DOHH2 (cell line): Measurements from ENCODE around the gene MPHOSPH9.
"Not testable (repeated sequence)": the region's sequence is repeated elsewhere in the genome, so short reads cannot be mapped to it uniquely, and the experiment has no call there.

Experiments
- H3F3A ChIP-seq: fragments of 200-600 bp; sonication (generic), shearing (Covaris generic); 2 replicates; pipeline ENCODE4 v1.6.0; 2016; ENCODE audit warnings: antibody characterized with exemption, mild to moderate bottlenecking; ENCODE audit not compliant: control insufficient read depth, insufficient read depth
- H3K27ac ChIP-seq: fragments of 200-600 bp; sonication (generic); 2 replicates; pipeline ENCODE4 v1.5.1; 2014; ENCODE audit warnings: low read depth, mild to moderate bottlenecking, low read length, moderate library complexity
- H3K27me3 ChIP-seq: fragments of 200-600 bp; sonication (generic); 2 replicates; pipeline ENCODE4 v1.6.1; 2014; ENCODE audit warnings: mild to moderate bottlenecking, low read length, mixed read lengths; ENCODE audit not compliant: control insufficient read depth
- H3K36me3 ChIP-seq: fragments of 200-600 bp; sonication (generic); 2 replicates; pipeline ENCODE4 v1.6.1; 2014; ENCODE audit warnings: mild to moderate bottlenecking, low read length, moderate library complexity, mixed read lengths; ENCODE audit not compliant: control insufficient read depth
- H3K4me1 ChIP-seq: fragments of 200-600 bp; sonication (generic); 2 replicates; pipeline ENCODE4 v1.6.1; 2014; ENCODE audit warnings: mild to moderate bottlenecking, low read length, mixed read lengths; ENCODE audit not compliant: control insufficient read depth
- H3K4me2 ChIP-seq: fragments of 200-600 bp; sonication (generic); 2 replicates; pipeline ENCODE4 v1.6.0; 2014; ENCODE audit warnings: mild to moderate bottlenecking, low read length, moderate library complexity
- H3K4me3 ChIP-seq: fragments of 200-600 bp; sonication (generic); 2 replicates; pipeline ENCODE4 v1.5.1; 2014; ENCODE audit warnings: mild to moderate bottlenecking, low read length, mixed read lengths
- H3K79me2 ChIP-seq: fragments of 200-600 bp; sonication (generic); 2 replicates; pipeline ENCODE4 v1.6.1; 2014; ENCODE audit warnings: mild to moderate bottlenecking, low read length, mixed read lengths; ENCODE audit not compliant: control insufficient read depth
- H3K9me2 ChIP-seq: fragments of 200-600 bp; sonication (generic); replicated peaks from 2 replicates; pipeline ENCODE4 v1.6.1; 2014; ENCODE audit warnings: mild to moderate bottlenecking, low read length, mixed read lengths; ENCODE audit not compliant: control insufficient read depth
- H3K9me3 ChIP-seq: fragments of 200-600 bp; sonication (generic); 2 replicates; pipeline ENCODE4 v1.6.1; 2014; ENCODE audit warnings: antibody characterized with exemption, low read length, mixed read lengths; ENCODE audit not compliant: control insufficient read depth, insufficient read depth
- H4K20me1 ChIP-seq: fragments of 200-600 bp; sonication (generic); 2 replicates; pipeline ENCODE4 v1.6.0; 2014; ENCODE audit warnings: low read depth, mild to moderate bottlenecking, antibody characterized with exemption, low read length, moderate library complexity; ENCODE audit not compliant: control insufficient read depth, insufficient read depth
- CTCF ChIP-seq: fragments of 200-600 bp; sonication (generic); IDR thresholded peaks from one replicate; pipeline ENCODE4 v1.5.1; 2014; ENCODE audit warnings: antibody characterized with exemption, mild to moderate bottlenecking, low read depth, low read length; ENCODE audit not compliant: poor library complexity, severe bottlenecking
- EZH2phosphoT487 ChIP-seq: fragments of 200-600 bp; sonication (generic); IDR thresholded peaks from 2 replicates; pipeline ENCODE4 v1.6.1; 2017; ENCODE audit warnings: borderline replicate concordance, mild to moderate bottlenecking, antibody characterized with exemption, low read length, moderate library complexity, mixed read lengths

The MPHOSPH9 gene

GRCh38 chr12:123251403-123252076 lies 18.6 kb upstream of the MPHOSPH9 start:
- H3K4me2 ChIP-seq: no peak overlapping the region
- H3K27me3 ChIP-seq: no peaks in the 10 kb centered on the region
- H3K9me2 ChIP-seq: no peaks in the 10 kb centered on the region
- no peak overlapping the region for H3K27ac ChIP-seq
- H3K36me3 ChIP-seq: peaks cover 59% of the 10 kb centered on the region
- H3K9me3 ChIP-seq: no peaks in the 10 kb centered on the region
- H3K79me2 ChIP-seq: peaks cover 71% of the 10 kb centered on the region
- H3K4me3 ChIP-seq: no peak overlapping the region
- TF ChIP-seq CTCF (no peak), EZH2phosphoT487 (no peak)
- peaks cover 5% of the 10 kb centered on the region; the same call in 1 of the 2 replicates for H3K4me1 ChIP-seq
- H3F3A ChIP-seq: no peaks in the 10 kb centered on the region
- peaks cover 11% of the 10 kb centered on the region; the same call in 1 of the 2 replicates for H4K20me1 ChIP-seq

GRCh38 chr12:123250471-123251383 lies 17.8 kb upstream of the MPHOSPH9 start:
- Histone ChIP-seq H3F3A (no peaks in the 10 kb centered on the region), H3K9me3 (no peaks in the 10 kb centered on the region), H3K9me2 (no peaks in the 10 kb centered on the region), H3K36me3 (peaks cover 54% of the 10 kb centered on the region), H3K4me2 (no peak overlapping the region), H3K4me1 (peaks cover 5% of the 10 kb centered on the region; the same call in 1 of the 2 replicates), H4K20me1 (peaks cover 11% of the 10 kb centered on the region; the same call in 1 of the 2 replicates), H3K79me2 (peaks cover 78% of the 10 kb centered on the region), H3K27ac (no peak overlapping the region), H3K4me3 (no peak overlapping the region), H3K27me3 (no peaks in the 10 kb centered on the region)
- TF ChIP-seq CTCF (no peak), EZH2phosphoT487 (no peak)

GRCh38 chr12:123248996-123249741 lies 16.2 kb upstream of the MPHOSPH9 start:
- Histone ChIP-seq H3K79me2 (peaks cover 90% of the 10 kb centered on the region), H4K20me1 (peaks cover 11% of the 10 kb centered on the region; the same call in 1 of the 2 replicates), H3K36me3 (peaks cover 41% of the 10 kb centered on the region)
- H3K4me2 ChIP-seq, H3K9me3 ChIP-seq, H3K4me1 ChIP-seq, H3K27me3 ChIP-seq, H3F3A ChIP-seq, H3K9me2 ChIP-seq, H3K4me3 ChIP-seq, H3K27ac ChIP-seq: not testable (repeated sequence)

GRCh38 chr12:123248129-123248528 lies 15.2 kb upstream of the MPHOSPH9 start:
- H3K9me3 ChIP-seq, H3K4me3 ChIP-seq, H3K9me2 ChIP-seq, H3K4me2 ChIP-seq, H3K27me3 ChIP-seq, H3K4me1 ChIP-seq, H3F3A ChIP-seq, H3K27ac ChIP-seq: not testable (repeated sequence)
- peaks cover 11% of the 10 kb centered on the region; the same call in 1 of the 2 replicates for H4K20me1 ChIP-seq
- H3K79me2 ChIP-seq: peaks cover 88% of the 10 kb centered on the region
- peaks cover 35% of the 10 kb centered on the region for H3K36me3 ChIP-seq
